Diencephalon (tissue), 1 donor: ENCODE measurements around the gene ERVH48-1. TPM values are rescaled to one million over a fixed set of nuclear protein-coding genes. Genes with fewer than 3 reads are reported as not detected.

Source experiments
- small RNA-seq: library from RNA; depleted of rRNA; stranded (forward); fragments of <200 nt; gene quantifications from one replicate; pipeline ENCODE3, GENCODE V24; 2014
- total RNA-seq: library from RNA; depleted of rRNA; stranded (reverse); fragments of >200 nt; gene quantifications from one replicate; pipeline ENCODE4 v1.2.3, GENCODE V29; 2014

Gene ERVH48-1
- 0.23 TPM for total RNA-seq

GRCh38 chr21:42925114-42925926 is at the start of gene ERVH48-1:
Gene ERVH48-1, minus strand, starts transcription at chr21:42925630. Its CDS starts 6,624 bp downstream, at chr21:42919006.

DNA sequence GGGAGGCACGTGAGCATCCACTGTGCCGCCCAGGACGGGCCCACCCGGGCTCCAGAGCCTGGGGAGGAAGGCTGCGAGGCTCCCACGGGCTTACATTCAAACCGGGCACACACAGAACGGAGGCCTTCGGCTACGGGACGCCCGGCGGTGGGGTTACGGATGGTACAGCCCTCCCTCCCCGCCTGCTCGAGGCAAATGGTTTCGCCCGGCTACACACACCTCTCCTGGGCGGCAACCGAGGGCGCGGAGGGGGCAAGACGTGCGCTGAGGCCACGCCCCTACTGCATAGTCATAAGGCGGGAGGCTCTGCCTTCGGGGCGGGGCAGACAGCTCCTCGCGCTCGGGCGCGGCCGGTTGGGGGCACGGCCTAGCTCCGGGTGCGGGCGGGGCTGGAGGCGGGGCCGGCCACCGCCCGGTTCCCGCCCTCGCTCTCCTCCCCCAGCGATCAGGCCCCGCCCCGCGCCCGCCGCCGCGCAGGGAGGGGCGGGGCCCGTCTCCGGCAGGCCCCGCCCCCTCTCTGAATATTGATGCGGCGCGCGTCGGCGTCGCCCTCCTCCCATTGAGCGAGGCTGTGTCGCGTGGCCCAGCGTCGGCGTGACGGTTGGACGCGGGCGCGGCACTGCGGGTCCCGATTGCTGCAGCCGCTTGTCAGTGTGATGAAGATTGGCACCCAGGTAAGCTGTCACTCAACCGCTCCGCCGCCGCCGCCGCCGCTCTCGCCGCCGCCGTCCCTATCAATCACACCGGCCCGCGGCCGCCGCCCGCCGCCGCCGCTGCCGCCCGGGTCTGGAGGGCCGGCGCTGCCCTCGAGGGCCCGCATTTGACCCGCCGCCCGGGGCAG is 48.8 kb upstream of the ERVH48-1 start, which contains the start of gene PKNOX1:
PKNOX1 (plus strand) TSS at position 572 of the 841 bp plus-strand sequence. CDS start 29,820 bp downstream, outside the sequence.

GRCh38 chr21:42892931-42893755 is 32.3 kb downstream of the ERVH48-1 start, which contains the start of gene NDUFV3:
Gene NDUFV3, plus strand, starts transcription at chr21:42893309. Its CDS starts 25 bp downstream, at chr21:42893334.

GRCh38 chr21:42878993-42879787 is 46.2 kb downstream of the ERVH48-1 start, which contains the start of gene WDR4:
Gene WDR4, minus strand, starts transcription at chr21:42879539. Its CDS starts 44 bp downstream, at chr21:42879495.

Small RNA genes lying within 50 kb of the gene (small RNA-seq; reads per million reads assigned to genes)
- gene MIR5692B, result not detected

Other genes with a start within 250 kb of the ERVH48-1 start
- 12.7 TPM for gene WDR4, start 46.1 kb downstream of the ERVH48-1 start, total RNA-seq
- 33.7 TPM for gene NDUFV3, start 32.3 kb downstream of the ERVH48-1 start, total RNA-seq
- gene PKNOX1, start 48.9 kb upstream of the ERVH48-1 start, total RNA-seq, result 15.0 TPM
- 51.9 TPM for gene CBS, start 150.2 kb upstream of the ERVH48-1 start, total RNA-seq
- 22.8 TPM for gene U2AF1, start 181.9 kb upstream of the ERVH48-1 start, total RNA-seq
- not detected for gene CRYAA, start 243.4 kb upstream of the ERVH48-1 start, total RNA-seq